ENCODE data around the gene HACD3.

The HACD3 gene

GRCh38 chr15:65603559-65603958 is 73.3 kb downstream of the HACD3 start:
- Histone ChIP-seq H3K4me1 (ENCODE audit: low read length) (no peaks in the 10 kb centered on the region), H3K9ac (ENCODE audit: low read length) (no peak overlapping the region), H3F3A (ENCODE audit: insufficient read depth, low read length) (no peaks in the 10 kb centered on the region), H4K20me1 (ENCODE audit: insufficient read depth, low read length) (no peaks in the 10 kb centered on the region), H3K9me3 (replicated peaks; ENCODE audit: insufficient read depth, low read length) (no peaks in the 10 kb centered on the region), H3K4me2 (ENCODE audit: low read depth, low read length) (no peak overlapping the region), H3K4me3 (ENCODE audit: low read length) (no peak overlapping the region), H3K36me3 (replicated peaks; ENCODE audit: insufficient read depth, low read length) (peaks cover 7% of the 10 kb centered on the region; the same call in 1 of the 2 replicates), H3K27me3 (replicated peaks; ENCODE audit: insufficient read depth, low read length) (no peaks in the 10 kb centered on the region), H2AFZ (ENCODE audit: low read length) (no peak overlapping the region), H3K79me2 (ENCODE audit: low read length) (peaks cover 22% of the 10 kb centered on the region), H3K9me2 (replicated peaks; ENCODE audit: insufficient read depth, low read length) (no peaks in the 10 kb centered on the region), H3K27ac (ENCODE audit: low read length) (no peak overlapping the region)
- TF ChIP-seq CTCF (IDR thresholded peaks at IDR 0.05; ENCODE audit: low read length) = no peak
- TF ChIP-seq EZH2 (optimal IDR thresholded peaks at IDR 0.05; ENCODE audit: low read depth, low read length) = no peak
- TF ChIP-seq EZH2phosphoT487 (IDR thresholded peaks at IDR 0.05; ENCODE audit: low read length) = no peak
- DNase-seq = no peak

GRCh38 chr15:65610871-65611718 is 80.8 kb downstream of the HACD3 start, which contains the start of gene INTS14:
TSS of gene INTS14 (minus strand) at chr15:65611131. CDS start at chr15:65607380, 3,751 bp downstream.
- Histone ChIP-seq H3K36me3 (replicated peaks; ENCODE audit: insufficient read depth, low read length) (no peaks in the 10 kb centered on the region), H3K79me2 (ENCODE audit: low read length) (peaks cover 42% of the 10 kb centered on the region)
- TF ChIP-seq EZH2phosphoT487 (IDR thresholded peaks at IDR 0.05; ENCODE audit: low read length) (no peak), CTCF (IDR thresholded peaks at IDR 0.05; ENCODE audit: low read length) (peak; percentile 63), EZH2 (optimal IDR thresholded peaks at IDR 0.05; ENCODE audit: low read depth, low read length) (no peak)

GRCh38 chr15:65611888-65612615 is 81.8 kb downstream of the HACD3 start:
- no peaks in the 10 kb centered on the region for H3K36me3 ChIP-seq (replicated peaks; ENCODE audit: insufficient read depth, low read length)
- H3K4me1 ChIP-seq (ENCODE audit: low read length) = 0 out of 2 replicates have a peak, but pooled peaks cover 2% of the 10 kb centered on the region
- peaks cover 34% of the 10 kb centered on the region for H3K79me2 ChIP-seq (ENCODE audit: low read length)
- no peak overlapping the region for H3K27ac ChIP-seq (ENCODE audit: low read length)
- no peaks in the 10 kb centered on the region for H4K20me1 ChIP-seq (ENCODE audit: insufficient read depth, low read length)
- peak overlapping the region; percentile 96 for H2AFZ ChIP-seq (ENCODE audit: low read length)
- H3K9me3 ChIP-seq (replicated peaks; ENCODE audit: insufficient read depth, low read length) = no peaks in the 10 kb centered on the region
- H3K9me2 ChIP-seq (replicated peaks; ENCODE audit: insufficient read depth, low read length) = no peaks in the 10 kb centered on the region
- no peak for DNase-seq
- no peaks in the 10 kb centered on the region for H3K27me3 ChIP-seq (replicated peaks; ENCODE audit: insufficient read depth, low read length)
- H3F3A ChIP-seq (ENCODE audit: insufficient read depth, low read length) = no peaks in the 10 kb centered on the region
- TF ChIP-seq EZH2phosphoT487 (IDR thresholded peaks at IDR 0.05; ENCODE audit: low read length) = no peak
- no peak for TF ChIP-seq EZH2 (optimal IDR thresholded peaks at IDR 0.05; ENCODE audit: low read depth, low read length)
- no peak for TF ChIP-seq CTCF (IDR thresholded peaks at IDR 0.05; ENCODE audit: low read length)
- peak overlapping the region; percentile 79 for H3K4me3 ChIP-seq (ENCODE audit: low read length)
- peak overlapping the region; percentile 63; the same call in 1 of the 2 replicates for H3K4me2 ChIP-seq (ENCODE audit: low read depth, low read length)
- peak overlapping the region; percentile 81; the same call in 1 of the 2 replicates for H3K9ac ChIP-seq (ENCODE audit: low read length)

More at GRCh38 chr15:65610871-65611718, 80.8 kb downstream of the HACD3 start, which contains the start of gene INTS14:
- H2AFZ ChIP-seq (ENCODE audit: low read length) = peak within 1 kb of the TSS; percentile 96
- no peaks in the 10 kb centered on the region for H3K9me2 ChIP-seq (replicated peaks; ENCODE audit: insufficient read depth, low read length)
- H3K4me3 ChIP-seq (ENCODE audit: low read length) = peak within 1 kb of the TSS; percentile 79
- peak; percentile 95 for DNase-seq
- H3K4me1 ChIP-seq (ENCODE audit: low read length) = 0 out of 2 replicates have a peak, but pooled peaks cover 2% of the 10 kb centered on the region
- H3K4me2 ChIP-seq (ENCODE audit: low read depth, low read length) = peak within 1 kb of the TSS; percentile 63
- peak within 1 kb of the TSS; percentile 81 for H3K9ac ChIP-seq (ENCODE audit: low read length)
- H3K27ac ChIP-seq (ENCODE audit: low read length) = peak within 1 kb of the TSS; percentile 57; the same call in 1 of the 2 replicates
- H4K20me1 ChIP-seq (ENCODE audit: insufficient read depth, low read length) = no peaks in the 10 kb centered on the region
- no peaks in the 10 kb centered on the region for H3K9me3 ChIP-seq (replicated peaks; ENCODE audit: insufficient read depth, low read length)
- no peaks in the 10 kb centered on the region for H3F3A ChIP-seq (ENCODE audit: insufficient read depth, low read length)
- H3K27me3 ChIP-seq (replicated peaks; ENCODE audit: insufficient read depth, low read length) = no peaks in the 10 kb centered on the region
